ENCODE data around the gene SLC24A3. TPM values are rescaled to one million over a fixed set of nuclear protein-coding genes. Genes with fewer than 3 reads are reported as not detected.
A peak's percentile ranks its signal among the peaks of the same experiment; 100 is the strongest.

Gene SLC24A3
- total RNA-seq, 1 experiment from 2014 or later: 0.06 TPM

GRCh38 chr20:19301843-19302242 is 89.4 kb downstream of the SLC24A3 start:
- no peak for DNase-seq (ENCODE audit: low read depth)

- no peak for DNase-seq (ENCODE audit: low read depth)
Measured at GRCh38 chr20:19302714-19303113, 90.3 kb downstream of the SLC24A3 start.

GRCh38 chr20:19304389-19304788 is 91.9 kb downstream of the SLC24A3 start:
- no peak for DNase-seq (ENCODE audit: low read depth)

- DNase-seq (ENCODE audit: low read depth): no peak
Measured at GRCh38 chr20:19304886-19305415, 92.5 kb downstream of the SLC24A3 start.

- no peak for DNase-seq (ENCODE audit: low read depth)
Measured at GRCh38 chr20:19308146-19308545, 95.7 kb downstream of the SLC24A3 start.

- DNase-seq (ENCODE audit: low read depth): no peak
Measured at GRCh38 chr20:19310541-19310940, 98.1 kb downstream of the SLC24A3 start.

- DNase-seq (ENCODE audit: low read depth): no peak
Measured at GRCh38 chr20:19313342-19314069, 101.1 kb downstream of the SLC24A3 start.

- peak; percentile 7 for DNase-seq (ENCODE audit: low read depth)
Measured at GRCh38 chr20:19314621-19315020, 102.2 kb downstream of the SLC24A3 start.

- DNase-seq (ENCODE audit: low read depth): no peak
Measured at GRCh38 chr20:19317237-19318069, 105.0 kb downstream of the SLC24A3 start.

- no peak for DNase-seq (ENCODE audit: low read depth)
Measured at GRCh38 chr20:19318610-19319009, 106.2 kb downstream of the SLC24A3 start.

GRCh38 chr20:19320005-19320404 is 107.6 kb downstream of the SLC24A3 start:
- no peak for DNase-seq (ENCODE audit: low read depth)

GRCh38 chr20:19321176-19321575 is 108.7 kb downstream of the SLC24A3 start:
- no peak for DNase-seq (ENCODE audit: low read depth)

- no peak for DNase-seq (ENCODE audit: low read depth)
Measured at GRCh38 chr20:19322061-19322985, 109.9 kb downstream of the SLC24A3 start.

GRCh38 chr20:19327401-19327800 is 115.0 kb downstream of the SLC24A3 start:
- no peak for DNase-seq (ENCODE audit: low read depth)

- no peak for DNase-seq (ENCODE audit: low read depth)
Measured at GRCh38 chr20:19328676-19329075, 116.2 kb downstream of the SLC24A3 start.

- DNase-seq (ENCODE audit: low read depth): no peak
Measured at GRCh38 chr20:19330038-19330437, 117.6 kb downstream of the SLC24A3 start.

GRCh38 chr20:19330731-19331130 is 118.3 kb downstream of the SLC24A3 start:
- DNase-seq (ENCODE audit: low read depth): no peak

GRCh38 chr20:19333563-19333962 is 121.1 kb downstream of the SLC24A3 start:
- DNase-seq (ENCODE audit: low read depth): no peak

- DNase-seq (ENCODE audit: low read depth): no peak
Measured at GRCh38 chr20:19335341-19335740, 122.9 kb downstream of the SLC24A3 start.

- DNase-seq (ENCODE audit: low read depth): no peak
Measured at GRCh38 chr20:19335916-19336315, 123.5 kb downstream of the SLC24A3 start.

GRCh38 chr20:19336631-19337030 is 124.2 kb downstream of the SLC24A3 start:
- DNase-seq (ENCODE audit: low read depth): no peak

- no peak for DNase-seq (ENCODE audit: low read depth)
Measured at GRCh38 chr20:19338380-19338779, 125.9 kb downstream of the SLC24A3 start.
